Keratinocyte (primary cell): ENCODE data around the gene GUCA2A. TPM values are rescaled to one million over a fixed set of nuclear protein-coding genes. Genes with fewer than 3 reads are reported as not detected.

Experiments used
- DNase-seq: peaks from one replicate; pipeline ENCODE4 v3.0.0-alpha.2; 2011; ENCODE audit warnings: low read depth, missing footprints, low spot score
- FAIRE-seq: peaks from 2 replicates; lab custom pipeline; 2011; peaks lifted over from hg19 to GRCh38; lab: Jason Lieb, UNC
- H2AFZ ChIP-seq: 2 replicates; pipeline ENCODE4 v1.6.0; 2012; ENCODE audit warnings: low read length, control low read depth, inconsistent platforms; ENCODE audit not compliant: control insufficient read depth
- H3K27ac ChIP-seq: 2 replicates; pipeline ENCODE4 v1.5.1; 2011; ENCODE audit warnings: low read length; ENCODE audit not compliant: control insufficient read depth, insufficient read depth
- H3K27me3 ChIP-seq: 3 replicates; pipeline ENCODE4 v1.6.0; 2011; ENCODE audit warnings: low read length; ENCODE audit not compliant: control insufficient read depth, insufficient read depth; ENCODE audit errors: extremely low read depth
- H3K36me3 ChIP-seq, 2 experiments: 2 replicates in 1 of 2; 3 replicates in 1 of 2; pipeline ENCODE4 v1.5.1; 2011; ENCODE audit warnings: low read length in 2 of 2, mild to moderate bottlenecking in 1 of 2; ENCODE audit not compliant: control insufficient read depth in 2 of 2, insufficient read depth in 2 of 2; ENCODE audit errors: extremely low read depth in 1 of 2
- H3K4me1 ChIP-seq: 3 replicates; pipeline ENCODE4 v1.5.1; 2011; ENCODE audit warnings: low read length; ENCODE audit not compliant: control insufficient read depth, insufficient read depth; ENCODE audit errors: extremely low read depth
- H3K4me2 ChIP-seq: 3 replicates; pipeline ENCODE4 v1.6.0; 2011; ENCODE audit warnings: low read depth, low read length; ENCODE audit not compliant: control insufficient read depth, insufficient read depth; ENCODE audit errors: extremely low read depth
- H3K4me3 ChIP-seq, 3 experiments: fragments of 200-600 bp in 1 of 3; sonication (generic) in 1 of 3; 2 replicates in 2 of 3; 3 replicates in 1 of 3; pipeline ENCODE4 v1.5.1; 2011 to 2016; ENCODE audit warnings: low read length in 3 of 3, mild to moderate bottlenecking in 3 of 3, control low read depth in 2 of 3, inconsistent platforms in 1 of 3, low read depth in 1 of 3, mixed read lengths in 1 of 3, mixed run types in 1 of 3, moderate library complexity in 1 of 3; ENCODE audit not compliant: control insufficient read depth in 2 of 3, insufficient read depth in 2 of 3; ENCODE audit errors: extremely low read depth in 1 of 3
- H3K79me2 ChIP-seq: 2 replicates; pipeline ENCODE4 v1.6.0; 2012; ENCODE audit warnings: low read length; ENCODE audit not compliant: control insufficient read depth, insufficient read depth
- H3K9ac ChIP-seq: 3 replicates; pipeline ENCODE4 v1.6.0; 2011; ENCODE audit warnings: low read length; ENCODE audit not compliant: control insufficient read depth, insufficient read depth; ENCODE audit errors: extremely low read depth
- H3K9me1 ChIP-seq: 3 replicates; pipeline ENCODE4 v1.6.0; 2011; ENCODE audit warnings: low read length; ENCODE audit not compliant: control insufficient read depth, insufficient read depth; ENCODE audit errors: extremely low read depth
- H3K9me3 ChIP-seq: 2 replicates; pipeline ENCODE4 v1.5.1; 2012; ENCODE audit warnings: low read depth, low read length; ENCODE audit not compliant: control insufficient read depth
- H4K20me1 ChIP-seq: 3 replicates; pipeline ENCODE4 v1.6.0; 2011; ENCODE audit warnings: low read length; ENCODE audit not compliant: control insufficient read depth, insufficient read depth; ENCODE audit errors: extremely low read depth
- CTCF ChIP-seq, 3 experiments: IDR thresholded peaks in 1 of 3; conservative IDR thresholded peaks in 1 of 3; optimal IDR thresholded peaks in 1 of 3; 2 replicates in 2 of 3; 3 replicates in 1 of 3; pipeline versions ENCODE3 to v1.5.1; 2011; ENCODE audit warnings: low read length in 3 of 3, mild to moderate bottlenecking in 3 of 3, moderate library complexity in 2 of 3, control low read depth in 1 of 3, inconsistent platforms in 1 of 3; ENCODE audit not compliant: insufficient read depth in 2 of 3; ENCODE audit errors: extremely low read depth in 1 of 3
- EZH2 ChIP-seq: IDR thresholded peaks from one replicate; pipeline ENCODE4 v1.6.1; 2012; ENCODE audit warnings: inconsistent platforms, mild to moderate bottlenecking, low read length, moderate library complexity
- dilution Hi-C: fragments of 300-500 bp; cut with MboI; formaldehyde crosslinking; loops from one replicate; pipeline ENCODE4 v1.7.0; 2020; ENCODE audit warnings: low sequenced_read_pairs; ENCODE audit not compliant: extremely low pct_ligation_motif_present
- polyA plus RNA-seq, 5 experiments: library from polyadenylated mRNA; depleted of rRNA in 3 of 5; stranded (reverse) in 3 of 5; stranded (forward) in 1 of 5; unstranded in 1 of 5; fragments of >200 nt; gene quantifications; 1 replicate in 1 of 5; 2 replicates in 3 of 5; 3 replicates in 1 of 5; pipeline versions ENCODE4 v1.2.1 to v1.2.3, GENCODE V29; 2011 to 2012; ENCODE audit warnings: missing spikeins in 2 of 5, low read depth in 1 of 5, low replicate concordance in 1 of 5

Gene GUCA2A
- polyA plus RNA-seq, 1 donor (not counting 4 experiments of a cell fraction or from before 2014, with no cell fraction given): not detected

GRCh38 chr1:42189931-42190853 is 25.6 kb upstream of the GUCA2A start:
- Histone ChIP-seq H4K20me1 (no peaks in the 10 kb centered on the region), H3K27me3 (no peaks in the 10 kb centered on the region), H3K9me3 (no peaks in the 10 kb centered on the region), H3K4me1 (peaks cover 15% of the 10 kb centered on the region), H3K79me2 (peaks cover 2% of the 10 kb centered on the region), H3K4me3 (no peak overlapping the region), H3K9me1 (no peaks in the 10 kb centered on the region), H3K27ac (no peak overlapping the region), H2AFZ (no peak overlapping the region), H3K4me2 (no peak overlapping the region), H3K9ac (no peak overlapping the region), H3K36me3 (peaks cover 8 to 30% of the 10 kb centered on the region in 2 experiments)
- dilution Hi-C loops: no loop called here
- no peak for FAIRE-seq
- no peak for DNase-seq
- TF ChIP-seq EZH2 (no peak), CTCF (optimal IDR thresholded peaks at IDR 0.05 in 1 of 3, IDR thresholded peaks at IDR 0.05 in 1 of 3, conservative IDR thresholded peaks at IDR 0.05 in 1 of 3; ENCODE audit: extremely low read depth in 1 of 3, insufficient read depth in 2 of 3, low read length in 3 of 3) (no peak)

- Histone ChIP-seq H3K9ac (no peak overlapping the region), H3K36me3 (peaks cover 11 to 26% of the 10 kb centered on the region in 2 experiments), H2AFZ (no peak overlapping the region), H3K27me3 (no peaks in the 10 kb centered on the region), H3K4me3 (no peak overlapping the region), H3K27ac (no peak overlapping the region), H3K79me2 (no peaks in the 10 kb centered on the region), H3K9me3 (no peaks in the 10 kb centered on the region), H3K4me2 (no peak overlapping the region), H3K4me1 (no peaks in the 10 kb centered on the region), H4K20me1 (no peaks in the 10 kb centered on the region), H3K9me1 (no peaks in the 10 kb centered on the region)
- FAIRE-seq (no peak), DNase-seq (no peak)
- dilution Hi-C loops: no loop called here
- TF ChIP-seq EZH2 (no peak), CTCF (optimal IDR thresholded peaks at IDR 0.05 in 1 of 3, IDR thresholded peaks at IDR 0.05 in 1 of 3, conservative IDR thresholded peaks at IDR 0.05 in 1 of 3; ENCODE audit: extremely low read depth in 1 of 3, insufficient read depth in 2 of 3, low read length in 3 of 3) (no peak)
These were observed 21.6 kb upstream of the GUCA2A start for GRCh38 chr1:42186152-42186551.
